GM19240 (cell line): ENCODE results near the gene KCTD11.

Source experiments
- DNase-seq: peaks from one replicate; pipeline ENCODE4 v3.0.0; 2011; ENCODE audit warnings: low spot score; ENCODE audit not compliant: insufficient read length

The KCTD11 gene

DNA sequence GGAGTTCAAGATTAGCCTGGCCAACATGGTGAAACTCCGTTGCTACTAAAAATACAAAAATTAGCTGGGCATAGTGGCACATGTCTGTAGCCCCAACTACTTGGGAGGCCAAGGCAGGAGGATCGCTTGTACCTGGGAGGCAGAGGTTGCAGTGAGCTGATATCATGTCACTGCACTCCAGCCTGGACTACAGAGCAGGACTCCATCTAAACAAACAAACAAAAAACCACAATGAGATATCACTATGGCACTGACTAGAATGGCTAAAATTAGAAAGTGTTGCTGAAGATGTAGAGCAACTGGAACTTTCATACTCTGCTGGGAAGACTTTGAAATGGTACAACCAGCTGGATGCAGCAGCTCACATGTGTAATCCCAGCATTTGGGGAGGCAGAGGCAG is 22.4 kb downstream of the KCTD11 start:
- no peak for DNase-seq

DNA sequence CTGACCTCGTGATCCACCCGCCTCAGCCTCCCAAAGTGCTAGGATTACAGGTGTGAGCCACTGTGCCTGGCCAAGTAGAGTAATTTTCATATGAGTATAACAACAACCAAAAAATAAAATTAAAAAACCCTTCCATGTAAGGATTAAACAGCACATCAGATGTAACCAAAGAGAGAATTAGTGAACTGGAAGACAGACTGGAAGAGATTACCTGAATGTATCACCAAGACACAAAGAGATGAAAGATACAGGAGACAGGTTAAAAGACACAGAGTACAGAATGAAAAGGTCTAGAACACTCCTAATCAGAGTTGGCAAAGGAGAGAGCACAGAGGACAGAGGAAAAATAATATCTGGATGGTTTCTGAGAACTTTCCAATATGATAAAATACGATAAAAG is 27.2 kb downstream of the KCTD11 start:
- DNase-seq = no peak

DNA sequence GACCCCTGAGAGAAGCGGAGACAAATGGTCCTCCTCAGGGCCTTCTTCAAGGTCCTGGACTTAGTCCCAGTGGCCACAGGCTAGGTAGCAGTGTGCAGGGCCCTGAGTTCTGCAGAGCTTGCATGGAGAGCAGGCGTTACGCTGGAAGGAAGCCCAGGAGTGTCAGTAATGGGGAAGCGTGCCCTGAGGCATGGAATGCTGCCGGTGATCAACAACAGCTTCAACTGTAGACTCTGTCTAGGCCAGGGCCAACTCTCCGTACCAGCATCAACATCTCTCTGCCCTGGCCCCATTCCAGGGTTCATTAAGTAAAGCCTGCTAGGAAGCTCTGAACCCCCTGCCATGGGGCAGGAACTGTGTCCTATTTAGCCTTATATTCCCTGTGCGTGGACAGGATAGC is 28.4 kb downstream of the KCTD11 start:
- no peak for DNase-seq

DNA sequence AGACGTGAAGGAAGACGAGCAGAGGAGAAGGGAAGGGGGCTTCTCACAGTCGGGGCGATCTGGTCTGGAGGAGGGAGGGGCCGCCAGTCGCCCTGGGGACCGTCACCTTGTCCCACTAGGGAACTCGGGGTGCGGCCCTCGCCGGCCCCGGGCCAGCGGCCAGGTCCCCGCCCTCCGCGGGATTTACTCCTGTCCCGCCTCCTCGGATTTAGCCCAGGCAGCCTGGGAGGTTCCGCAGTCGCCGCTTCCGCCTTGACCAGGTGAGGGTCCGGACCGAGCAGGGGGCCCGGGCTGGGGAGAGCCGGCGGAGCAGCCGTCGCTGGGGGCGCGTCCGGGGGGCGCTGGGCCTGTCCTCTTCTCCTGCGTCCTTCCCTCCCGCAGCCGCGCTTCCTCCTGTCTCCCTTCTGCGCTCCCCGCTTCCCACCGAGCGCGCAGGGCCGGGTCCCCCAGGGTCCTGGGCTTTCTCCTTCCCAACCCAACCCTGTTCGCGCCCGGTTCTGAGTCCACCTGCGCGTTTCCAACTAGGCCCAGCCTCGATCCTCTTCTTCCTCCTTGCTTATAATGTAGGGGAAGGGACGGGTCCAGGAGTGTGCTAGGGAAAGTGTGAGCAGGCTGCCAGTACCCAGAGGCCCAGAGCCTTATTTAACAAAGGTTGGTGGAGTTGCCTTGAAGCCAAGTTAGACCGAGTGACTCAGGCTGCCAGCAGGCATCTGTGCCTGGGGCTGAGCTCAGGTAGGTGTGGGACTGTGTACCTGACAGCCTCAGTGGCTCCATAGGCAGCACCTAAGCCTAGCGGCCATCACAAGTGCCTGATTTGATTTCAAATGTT is 29.1 kb downstream of the KCTD11 start, which contains the start of gene TNK1:
TNK1 (plus strand) TSS at position 235 of the 829 bp plus-strand sequence. CDS start 1,838 bp downstream, outside the sequence.
- DNase-seq = no peak

DNA sequence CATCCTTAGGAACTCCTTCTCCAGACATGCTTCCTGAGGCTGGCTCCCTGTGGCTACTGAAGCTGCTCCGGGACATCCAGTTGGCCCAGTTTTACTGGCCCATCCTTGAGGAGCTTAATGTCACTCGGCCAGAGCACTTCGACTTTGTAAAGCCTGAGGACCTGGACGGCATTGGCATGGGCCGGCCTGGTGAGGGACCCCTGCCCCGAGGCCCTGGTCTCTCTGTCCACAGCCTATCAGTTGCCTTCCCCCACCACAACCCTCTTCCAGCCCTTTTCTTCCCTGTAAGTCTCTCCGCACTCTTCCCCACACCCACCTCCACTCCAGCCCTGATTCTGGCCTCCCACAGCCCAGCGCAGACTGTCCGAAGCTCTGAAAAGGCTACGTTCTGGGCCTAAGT is 30.9 kb downstream of the KCTD11 start:
- DNase-seq = no peak

DNA sequence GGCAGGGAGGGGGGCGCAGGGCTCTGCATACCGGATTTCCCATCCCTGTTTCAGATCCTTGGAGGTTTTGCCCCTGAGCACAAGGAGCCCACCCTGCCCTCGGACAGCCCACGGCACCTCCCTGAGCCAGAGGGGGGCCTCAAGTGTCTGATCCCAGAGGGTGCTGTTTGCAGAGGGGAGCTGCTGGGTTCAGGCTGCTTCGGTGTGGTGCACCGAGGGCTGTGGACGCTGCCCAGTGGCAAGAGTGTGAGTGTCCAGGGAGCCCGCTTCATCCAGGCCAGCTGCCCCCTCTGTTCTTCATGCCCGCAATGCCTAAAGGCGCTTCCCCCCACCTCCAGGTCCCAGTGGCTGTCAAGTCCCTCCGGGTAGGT is 31.4 kb downstream of the KCTD11 start:
- no peak for DNase-seq

DNA sequence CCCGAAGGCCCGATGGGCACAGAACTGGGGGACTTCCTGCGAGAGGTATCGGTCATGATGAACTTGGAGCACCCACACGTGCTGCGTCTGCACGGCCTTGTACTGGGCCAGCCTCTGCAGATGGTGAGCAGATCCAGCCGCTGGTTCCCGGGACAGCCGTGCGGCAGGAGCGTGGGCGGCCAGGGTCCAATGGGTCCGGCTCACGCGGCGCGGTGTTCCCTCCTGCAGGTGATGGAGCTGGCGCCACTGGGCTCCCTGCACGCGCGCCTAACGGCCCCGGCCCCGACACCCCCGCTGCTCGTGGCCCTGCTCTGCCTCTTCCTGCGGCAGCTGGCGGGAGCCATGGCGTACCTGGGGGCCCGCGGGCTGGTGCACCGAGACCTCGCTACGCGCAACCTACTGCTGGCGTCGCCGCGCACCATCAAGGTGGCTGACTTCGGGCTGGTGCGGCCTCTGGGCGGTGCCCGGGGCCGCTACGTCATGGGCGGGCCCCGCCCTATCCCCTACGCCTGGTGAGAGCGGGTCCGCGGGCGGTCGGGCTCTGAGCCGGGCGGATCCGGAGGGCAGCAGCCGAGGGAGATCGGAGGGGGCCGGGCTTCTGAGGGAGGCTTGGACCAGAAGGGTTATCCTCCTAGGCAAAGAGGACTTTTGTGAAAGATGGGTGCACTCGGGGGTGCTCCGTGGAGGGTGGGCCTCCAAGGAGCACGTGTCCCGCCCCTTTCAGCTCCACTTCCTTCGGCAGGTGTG is 32.0 kb downstream of the KCTD11 start:
- DNase-seq = peak; percentile 89

DNA sequence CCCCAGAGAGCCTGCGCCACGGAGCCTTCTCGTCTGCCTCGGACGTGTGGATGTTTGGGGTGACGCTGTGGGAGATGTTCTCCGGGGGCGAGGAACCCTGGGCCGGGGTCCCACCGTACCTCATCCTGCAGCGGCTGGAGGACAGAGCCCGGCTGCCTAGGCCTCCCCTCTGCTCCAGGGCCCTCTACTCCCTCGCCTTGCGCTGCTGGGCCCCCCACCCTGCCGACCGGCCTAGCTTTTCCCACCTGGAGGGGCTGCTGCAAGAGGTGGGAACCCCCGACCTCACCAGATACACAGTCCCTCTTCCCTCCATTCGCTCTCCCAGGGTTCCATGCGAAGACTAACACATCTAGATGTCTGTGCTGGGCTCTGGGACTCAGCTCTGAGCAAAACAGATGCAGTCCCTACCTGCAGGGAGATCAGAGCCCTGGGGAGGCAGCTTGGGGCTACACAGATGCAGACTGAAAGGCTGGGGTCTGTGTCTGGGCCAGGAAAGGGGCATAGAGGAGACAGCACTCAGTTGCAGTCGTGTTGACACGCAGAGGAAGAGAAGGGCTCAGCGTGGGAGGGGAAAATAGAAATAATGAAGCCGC is 32.6 kb downstream of the KCTD11 start:
- no peak for DNase-seq

DNA sequence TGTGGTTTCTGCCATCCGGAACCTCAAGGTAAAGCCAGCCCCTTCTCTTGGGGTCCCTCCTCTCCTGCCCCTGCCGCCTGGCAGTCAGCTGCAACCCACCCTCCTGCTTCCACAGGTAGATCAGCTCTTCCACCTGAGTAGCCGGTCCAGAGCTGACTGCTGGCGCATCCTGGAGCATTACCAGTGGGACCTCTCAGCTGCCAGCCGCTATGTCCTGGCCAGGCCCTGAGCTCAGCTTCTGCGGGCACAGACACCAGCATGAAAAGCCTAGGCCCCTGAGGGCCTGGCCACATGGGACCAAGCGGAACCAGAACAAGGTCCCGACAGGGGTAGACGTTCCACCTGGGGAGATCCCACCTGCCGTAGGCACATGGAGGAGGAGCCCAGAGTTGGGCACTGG is 36.9 kb downstream of the KCTD11 start:
- no peak for DNase-seq

DNA sequence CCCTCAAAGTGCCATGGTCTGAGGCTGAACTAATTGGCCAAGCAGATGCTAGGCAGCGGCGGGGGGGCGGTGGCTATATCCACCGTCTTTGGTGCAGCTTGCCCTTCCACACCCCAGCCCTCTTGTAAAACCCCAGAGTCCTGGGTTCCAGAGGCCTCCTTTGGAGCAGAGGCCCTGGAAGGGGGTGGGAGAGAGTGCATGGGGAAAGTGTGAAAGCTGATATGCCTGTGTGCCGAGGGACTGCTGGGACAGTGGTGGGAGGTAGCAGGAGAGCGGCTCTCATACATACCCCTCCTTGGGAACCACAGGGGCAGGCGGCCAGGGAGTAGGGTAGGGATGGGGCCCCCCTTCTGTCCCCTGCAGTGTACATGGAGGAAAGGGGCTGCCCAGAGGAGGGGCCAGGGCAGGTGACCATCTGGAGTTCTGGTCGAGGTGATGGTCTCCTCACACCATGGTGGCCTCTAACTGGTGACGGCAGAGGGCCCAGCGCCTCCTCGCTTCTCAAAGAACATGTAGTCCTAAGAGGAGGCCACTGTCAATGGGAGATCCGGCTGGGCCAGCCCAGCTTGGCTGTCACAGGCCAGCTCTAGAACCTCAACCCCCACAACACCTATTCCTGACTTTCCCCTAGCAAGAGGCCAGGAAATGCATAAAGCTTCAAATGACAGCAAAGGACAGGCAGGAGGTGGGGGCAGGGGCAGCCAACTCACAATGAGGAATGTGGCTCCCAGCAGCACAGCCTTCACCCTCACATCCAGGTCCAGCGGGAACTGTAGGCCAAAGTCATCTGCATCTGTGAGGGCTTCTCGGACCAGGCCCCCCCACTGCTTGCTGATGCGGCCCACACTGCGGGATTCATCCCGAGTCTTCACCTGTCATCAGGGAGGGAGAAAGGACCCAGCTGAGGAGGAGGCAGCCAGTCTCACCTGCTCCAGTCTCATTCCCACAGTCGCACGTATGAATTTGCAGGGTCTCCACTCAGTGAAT is 38.3 kb downstream of the KCTD11 start:
- DNase-seq = no peak

DNA sequence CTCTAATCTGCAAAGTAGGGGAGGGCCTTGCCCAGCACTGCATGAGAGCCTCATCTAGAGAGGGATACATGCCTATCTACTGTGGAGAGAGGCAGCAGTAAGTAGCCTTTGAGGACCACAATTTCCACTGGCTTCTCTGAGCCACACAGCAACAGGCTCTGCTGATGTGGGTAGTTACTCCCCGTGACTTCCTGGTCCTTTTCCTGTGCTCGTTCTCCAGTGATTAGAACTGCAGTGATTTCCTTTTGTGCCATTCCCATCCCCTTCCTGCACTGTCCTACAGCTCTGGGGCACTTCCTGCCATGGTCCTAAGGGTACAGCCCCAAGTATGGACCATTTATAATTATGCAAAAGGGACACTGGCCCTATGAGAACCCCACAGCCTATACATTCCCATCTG is 39.3 kb downstream of the KCTD11 start:
- DNase-seq = no peak

DNA sequence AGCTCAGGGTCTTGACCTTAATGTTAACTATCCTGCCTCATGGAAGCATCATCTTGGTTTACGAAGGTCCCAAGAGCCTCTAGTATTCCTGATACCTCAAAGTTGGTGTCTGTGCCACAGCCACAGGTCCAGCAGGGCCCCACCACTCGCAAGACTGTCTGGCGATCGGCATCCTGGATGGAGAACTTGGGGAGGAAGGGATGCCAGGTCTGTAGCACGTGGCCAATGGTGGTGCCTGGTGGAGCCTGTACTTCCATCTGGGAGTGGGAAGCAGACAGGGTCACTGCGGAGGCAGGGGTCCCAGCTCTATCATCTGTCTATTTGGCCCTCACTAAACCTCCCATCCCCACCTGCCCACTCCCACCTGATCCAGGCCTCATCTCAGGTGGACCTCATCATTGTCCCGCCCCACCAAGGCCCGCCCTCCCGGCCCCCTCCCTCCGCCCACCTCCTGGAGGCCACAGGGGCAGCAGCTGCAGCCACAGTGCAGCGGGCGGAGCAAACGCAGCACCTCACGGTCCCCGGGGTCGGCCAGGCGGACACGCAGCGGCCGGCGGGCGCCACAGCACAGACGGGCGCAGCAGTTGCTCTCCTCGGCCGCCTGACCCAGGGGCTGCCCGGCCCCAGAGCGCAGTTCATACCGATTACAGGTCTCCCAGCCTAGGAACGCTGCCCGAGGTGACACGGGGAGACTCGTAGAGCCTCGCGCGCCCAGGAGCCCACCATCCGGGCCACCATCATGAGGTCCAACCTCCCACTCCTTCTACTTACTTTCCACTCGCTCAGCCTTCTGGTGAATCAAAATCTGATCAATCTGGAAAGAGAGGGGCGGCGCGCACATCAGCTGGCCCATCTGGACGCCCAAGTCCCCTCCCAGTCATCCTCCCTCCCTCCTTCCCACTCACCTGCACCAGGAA is 41.0 kb downstream of the KCTD11 start:
- DNase-seq = no peak

DNA sequence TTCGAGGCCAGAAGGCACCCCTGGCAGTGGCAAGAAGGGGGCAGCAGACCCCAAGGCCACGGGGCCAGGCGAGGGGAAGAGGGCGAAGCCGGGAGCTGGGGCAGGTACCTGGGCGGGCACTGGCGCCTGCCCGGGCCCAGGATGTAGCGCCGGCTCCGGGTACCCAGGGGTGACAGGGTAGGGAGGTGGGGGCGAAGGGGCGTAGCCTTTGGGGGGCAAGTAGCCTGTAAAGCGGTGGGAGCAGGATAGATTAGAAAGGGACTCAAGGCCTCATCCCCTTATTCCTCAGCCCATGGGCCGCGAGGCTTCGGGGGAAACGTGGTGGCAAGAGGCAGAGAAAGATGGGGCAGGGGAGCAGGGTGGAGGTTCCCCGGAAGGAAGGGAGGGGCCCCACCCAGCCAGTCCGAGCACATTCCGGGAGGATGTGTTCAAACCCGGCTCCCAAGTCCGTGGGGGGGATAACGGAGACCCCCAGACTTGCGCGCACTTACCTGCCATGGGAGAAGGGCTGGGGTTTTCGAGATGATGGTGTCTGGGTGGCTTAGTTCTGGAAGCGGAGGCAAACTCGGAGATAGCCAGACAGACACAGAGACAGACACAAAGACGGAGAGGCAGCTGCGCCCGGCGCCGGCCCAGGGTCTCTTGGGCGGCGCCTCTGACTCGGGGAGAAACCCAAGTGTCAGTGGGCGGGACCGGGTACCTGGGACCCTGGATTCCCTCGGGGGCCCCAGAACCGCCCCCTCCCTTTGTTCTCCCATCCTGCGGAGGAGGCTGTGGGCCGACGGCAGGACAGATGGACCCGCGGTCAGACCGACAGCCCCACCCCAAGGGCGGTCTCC is 41.9 kb downstream of the KCTD11 start:
- DNase-seq = peak; percentile 62

DNA sequence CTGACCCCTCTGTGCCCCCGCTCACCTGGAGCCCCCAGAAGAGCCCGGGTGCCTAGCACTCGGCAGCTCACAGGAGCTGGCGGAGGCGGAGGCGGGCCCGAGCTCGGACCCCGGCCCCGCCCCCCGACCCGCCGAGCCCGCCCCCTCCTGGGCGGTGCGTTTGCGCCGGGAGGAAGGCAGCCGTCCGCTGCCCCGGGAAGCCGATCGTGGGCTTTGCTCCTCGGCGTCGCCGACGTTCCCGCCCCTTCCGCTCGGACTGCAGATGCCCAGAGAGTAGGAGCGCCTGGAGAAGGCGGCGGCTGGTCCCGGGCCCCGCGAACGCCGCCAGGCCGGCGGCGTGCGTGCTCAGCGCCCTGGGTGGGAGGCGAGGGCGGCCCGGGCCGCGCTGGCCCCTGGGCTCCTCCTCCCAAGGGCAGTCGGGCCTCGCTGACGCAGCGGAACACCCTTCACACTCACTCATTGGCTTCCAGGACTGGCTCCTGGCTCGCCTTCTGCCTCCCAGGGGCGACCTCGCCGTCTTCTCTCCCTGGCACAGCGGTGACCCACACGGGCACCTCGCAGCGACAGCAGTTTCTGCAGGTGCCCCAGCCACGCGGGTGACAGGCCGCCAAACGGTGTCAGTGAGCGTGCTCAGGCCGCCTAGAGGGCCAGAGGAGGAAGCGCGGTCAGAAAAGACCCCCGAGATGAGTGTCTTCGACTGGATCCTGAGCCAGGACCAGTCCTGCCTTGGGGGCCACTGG is 42.7 kb downstream of the KCTD11 start, which contains the start of gene PLSCR3:
PLSCR3 (minus strand) TSS at position 74 of the 740 bp plus-strand sequence. CDS start 415 bp downstream, outside the sequence.
- peak; percentile 94 for DNase-seq

DNA sequence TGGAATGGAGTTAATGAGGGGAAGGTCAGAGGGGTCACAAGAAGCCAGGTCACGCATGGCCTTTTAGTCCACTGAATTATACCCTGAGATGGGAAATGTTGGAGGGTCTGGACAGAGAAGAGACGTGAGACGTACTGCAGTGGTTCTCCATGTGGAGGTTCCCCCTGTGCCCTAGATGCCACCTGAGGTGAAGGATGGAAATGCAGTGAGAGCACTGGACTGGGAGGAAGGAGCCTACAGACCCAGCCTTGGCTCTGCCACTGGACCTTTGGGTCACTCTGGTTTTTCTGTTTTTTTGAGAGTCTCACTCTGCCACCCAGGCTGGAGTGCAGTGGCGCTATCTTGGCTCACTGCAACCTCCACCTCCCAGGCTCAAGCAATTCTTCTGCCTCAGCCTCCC is 44.2 kb downstream of the KCTD11 start:
- DNase-seq = no peak

DNA sequence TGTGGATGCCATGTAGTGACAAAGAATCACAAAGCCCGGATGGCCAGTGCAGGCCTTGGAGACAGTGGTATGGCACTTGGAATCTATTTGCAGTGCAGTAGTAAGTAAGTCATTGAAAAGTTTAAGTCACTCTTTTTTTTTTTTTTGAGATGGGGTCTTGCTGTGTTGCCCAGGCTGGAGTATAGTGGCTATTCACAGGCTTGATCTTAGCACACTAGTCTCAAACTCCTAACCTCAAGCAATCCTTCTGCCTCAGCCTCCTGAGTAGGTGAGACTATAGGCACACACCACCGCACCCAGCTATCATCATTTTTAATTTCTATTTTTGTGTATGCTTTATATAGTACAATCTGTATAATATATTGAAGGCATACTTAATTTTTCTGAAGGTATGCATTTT is 46.6 kb downstream of the KCTD11 start:
- no peak for DNase-seq

DNA sequence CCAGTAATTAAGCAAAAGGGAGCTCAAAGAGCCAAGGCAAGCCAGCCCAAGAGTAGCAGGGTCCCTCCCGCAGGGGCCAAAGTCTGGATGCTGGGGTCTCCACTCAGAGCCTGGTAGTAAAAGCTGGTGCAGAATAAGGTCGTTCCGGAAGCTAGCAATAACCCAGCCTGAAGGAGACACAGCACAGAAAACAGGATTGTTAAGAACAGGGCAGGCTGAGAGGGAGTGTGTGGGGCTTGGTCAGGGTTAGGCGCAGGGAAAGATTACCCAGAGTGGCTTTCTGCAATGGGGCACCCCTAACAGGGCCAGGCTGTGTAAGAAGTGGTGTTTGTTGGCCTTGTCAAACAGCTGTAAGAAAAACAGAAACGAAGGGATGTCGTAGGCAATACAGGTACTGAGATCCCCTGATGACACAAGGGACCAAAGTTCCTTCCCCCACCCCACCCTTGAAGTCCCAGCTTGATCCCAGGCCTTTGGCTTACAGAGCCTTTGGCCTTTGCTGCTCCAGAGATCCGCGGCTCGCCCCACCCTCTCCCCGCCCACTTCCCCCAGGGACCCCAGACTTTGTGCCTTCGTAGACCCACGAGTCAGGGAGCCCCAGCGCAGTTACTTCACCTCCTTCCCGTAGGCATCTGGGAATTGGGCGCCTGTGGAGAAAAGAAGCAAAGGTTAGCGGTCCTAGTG is 51.2 kb downstream of the KCTD11 start:
- no peak for DNase-seq

DNA sequence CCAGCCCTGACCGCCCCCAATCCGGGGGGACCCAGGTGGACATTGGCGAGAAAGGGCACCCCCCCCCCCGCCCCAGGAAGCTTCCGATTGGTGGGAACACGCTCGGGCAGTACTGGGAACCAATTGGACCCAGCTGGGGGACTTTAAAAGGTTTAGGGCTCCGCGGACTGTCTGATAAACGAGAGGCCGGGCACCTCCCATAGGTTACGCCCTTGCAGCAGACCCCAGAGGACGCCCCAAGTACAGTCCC is 51.7 kb downstream of the KCTD11 start:
- no peak for DNase-seq
